Measurements from ENCODE around the gene TTC16. TPM values are rescaled to one million over a fixed set of nuclear protein-coding genes. Genes with fewer than 3 reads are reported as not detected.

The TTC16 gene
- total RNA-seq, 1 donor from 2014 or later = not detected

DNA sequence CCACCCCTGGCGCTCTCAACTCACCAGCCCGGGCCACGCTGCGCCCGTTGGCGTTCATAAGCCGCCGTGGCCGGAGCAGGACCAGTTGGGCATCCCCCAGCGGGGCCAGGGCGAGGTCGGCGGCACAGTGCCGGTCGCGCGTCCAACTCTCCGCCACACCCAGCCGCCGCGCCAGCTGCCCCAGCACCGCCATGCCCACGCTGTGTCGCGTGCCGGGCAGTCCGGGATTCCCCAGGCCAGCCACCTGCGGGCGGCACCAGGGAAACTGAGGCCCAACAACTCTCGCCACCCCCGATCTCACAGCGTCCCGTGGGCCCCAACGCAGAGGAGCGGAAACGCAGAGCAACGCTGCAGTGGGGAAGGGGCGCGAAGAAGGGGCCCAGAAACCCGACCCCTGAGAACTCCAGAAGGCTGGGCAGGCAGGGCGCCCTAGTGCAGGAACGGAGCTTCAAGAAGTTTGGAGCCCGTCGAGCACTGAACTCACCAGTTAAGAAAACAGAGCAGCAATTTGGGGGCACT is 869 bp upstream of the TTC16 start:
- TF ChIP-seq CTCF (IDR thresholded peaks at IDR 0.05) = no peak
- peak overlapping the region; percentile 100 for H3K4me3 Mint-ChIP-seq
- H3K9me3 Mint-ChIP-seq = no peaks in the 10 kb centered on the region
- ATAC-seq (ENCODE audit: low read depth) = no peak
- H3K27me3 Mint-ChIP-seq = no peaks in the 10 kb centered on the region
- DNase-seq = peak; percentile 29
- ChIA-PET POLR2A (interaction anchor here (0.6 to 1.4 kb wide), 8 partner anchors 8 to 1000 kb away, joined by 3 to 13 read pairs (median 4); partner anchors contain the start of genes CFAP157, LRSAM1, RPL12 and TOR2A), CTCF (interaction anchor here (1.1 to 2.0 kb wide), 3 partner anchors 20 to 155 kb away, joined by 3 to 9 read pairs (median 5); partner anchors contain the start of gene TOR2A)
- intact Hi-C loops (cut with micrococcal nuclease) = loop anchor here (1.0 to 2.0 kb wide), 7 partner anchors 16 to 264 kb away; partner anchors contain the start of genes LRSAM1, RPL12, ST6GALNAC4 and STXBP1
- H3K4me1 Mint-ChIP-seq = peaks cover 19% of the 10 kb centered on the region
- peak overlapping the region; percentile 92 for H3K27ac Mint-ChIP-seq
- H3K36me3 Mint-ChIP-seq (ENCODE audit: low read depth) = peaks cover 3% of the 10 kb centered on the region

DNA sequence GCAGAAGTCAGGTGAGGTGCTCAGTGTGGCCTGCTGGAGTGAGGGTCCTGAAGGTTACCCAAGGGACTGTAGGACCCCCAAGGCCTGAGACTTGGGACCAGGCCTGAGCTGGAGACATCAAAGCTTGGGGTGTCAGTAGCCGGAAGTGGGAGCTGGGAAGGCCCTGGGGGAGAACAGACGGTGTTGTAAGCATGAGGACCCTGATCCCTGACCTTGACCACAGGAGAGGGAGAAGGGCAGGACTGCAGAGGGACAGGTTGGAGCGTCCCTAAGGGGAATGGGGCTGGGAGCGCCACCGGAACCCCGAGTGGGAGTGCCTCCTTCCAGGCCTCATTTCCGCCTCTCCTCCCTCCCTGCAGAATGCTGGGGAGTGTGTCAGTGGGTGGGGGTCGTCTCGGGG is 533 bp downstream of the TTC16 start:
- peak overlapping the region; percentile 100 for H3K4me3 Mint-ChIP-seq
- H3K4me1 Mint-ChIP-seq = peaks cover 15% of the 10 kb centered on the region
- DNase-seq (no peak), ATAC-seq (ENCODE audit: low read depth) (no peak)
- intact Hi-C loops (cut with micrococcal nuclease) = no loop called here
- peaks cover 3% of the 10 kb centered on the region for H3K36me3 Mint-ChIP-seq (ENCODE audit: low read depth)
- no peaks in the 10 kb centered on the region for H3K27me3 Mint-ChIP-seq
- POLR2A ChIA-PET = interaction anchor here (0.6 to 1.3 kb wide), 5 partner anchors 19 to 201 kb away, joined by 3 to 13 read pairs (median 5); partner anchors contain the start of genes SH2D3C, ST6GALNAC4 and TOR2A
- peak overlapping the region; percentile 92 for H3K27ac Mint-ChIP-seq
- CTCF ChIA-PET = interaction anchor here (0.5 to 2.0 kb wide), 3 partner anchors 18 to 153 kb away, joined by 3 to 9 read pairs (median 5); partner anchors contain the start of gene TOR2A
- no peaks in the 10 kb centered on the region for H3K9me3 Mint-ChIP-seq
- no peak for TF ChIP-seq CTCF (IDR thresholded peaks at IDR 0.05)

DNA sequence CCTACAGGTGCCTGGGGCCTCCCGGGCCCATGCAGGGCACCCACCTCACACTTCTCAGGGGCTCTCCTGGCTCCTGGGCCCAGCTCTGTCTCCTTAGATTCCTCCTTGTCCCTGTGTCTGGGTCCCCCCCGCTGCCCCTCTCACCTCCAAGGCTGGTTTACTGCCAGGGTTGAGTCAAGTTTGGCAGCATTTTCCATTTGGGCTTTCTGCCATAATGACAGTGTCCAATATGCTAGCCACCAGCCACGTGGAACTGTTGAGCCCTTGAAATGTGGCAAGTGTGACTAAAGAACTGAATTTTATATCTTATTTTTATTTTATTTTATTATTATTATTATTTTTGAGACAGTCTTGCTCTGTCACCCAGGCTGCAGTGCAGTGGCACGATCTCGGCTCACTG is 1.9 kb downstream of the TTC16 start:
- ATAC-seq (ENCODE audit: low read depth) (no peak), DNase-seq (no peak)
- TF ChIP-seq CTCF (IDR thresholded peaks at IDR 0.05) = no peak
- ChIA-PET CTCF (interaction anchor here (0.7 kb wide), 1 partner anchor 438 kb away, joined by 3 read pairs; no protein-coding TSS in a partner anchor), POLR2A (no interaction called here)
- peaks cover 15% of the 10 kb centered on the region for H3K4me1 Mint-ChIP-seq
- peaks cover 3% of the 10 kb centered on the region for H3K36me3 Mint-ChIP-seq (ENCODE audit: low read depth)
- H3K27ac Mint-ChIP-seq = no peak overlapping the region
- no peaks in the 10 kb centered on the region for H3K27me3 Mint-ChIP-seq
- no peaks in the 10 kb centered on the region for H3K9me3 Mint-ChIP-seq
- intact Hi-C loops (cut with micrococcal nuclease) = no loop called here
- H3K4me3 Mint-ChIP-seq = no peak overlapping the region

DNA sequence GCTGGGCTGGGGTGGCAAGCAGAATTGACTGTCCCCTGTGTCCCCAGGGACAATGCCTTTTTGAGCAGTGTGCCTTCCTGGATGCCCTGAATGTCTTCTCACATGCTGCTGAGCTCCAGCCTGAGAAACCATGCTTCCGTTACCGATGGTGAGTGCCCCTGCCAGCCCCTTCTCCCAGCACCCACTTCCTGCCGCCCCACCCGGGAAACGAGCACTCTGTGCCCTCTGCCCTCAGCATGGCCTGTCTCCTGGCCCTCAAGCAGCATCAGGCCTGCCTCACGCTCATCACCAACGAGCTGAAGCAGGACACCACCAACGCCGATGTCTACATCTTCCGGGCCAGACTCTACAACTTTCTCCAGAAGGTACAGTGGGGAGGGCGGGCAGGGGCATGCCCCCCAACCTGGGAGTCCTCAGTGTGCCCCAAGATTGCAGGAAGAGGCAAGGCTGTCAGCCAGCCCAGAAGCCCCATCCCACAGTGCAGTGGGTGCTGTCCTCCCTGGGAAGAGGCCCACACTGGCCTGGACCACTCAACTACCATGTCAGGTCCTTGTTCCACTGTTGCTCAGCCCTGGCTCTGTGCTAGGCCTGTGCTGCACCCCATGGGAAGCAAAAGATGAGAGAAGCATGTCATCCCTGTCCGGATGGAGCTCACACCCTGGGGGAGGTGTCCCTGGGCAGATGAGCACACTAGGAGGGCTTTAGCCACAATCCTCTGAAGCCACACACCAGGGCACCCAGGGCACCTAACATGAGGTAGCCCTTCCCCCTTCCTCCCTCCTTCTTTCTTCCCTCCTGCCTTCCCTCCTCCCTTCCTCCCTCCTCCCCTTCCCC is 4.4 kb downstream of the TTC16 start:
- H3K27me3 Mint-ChIP-seq = peaks cover 5% of the 10 kb centered on the region
- ChIA-PET CTCF (no interaction called here), POLR2A (no interaction called here)
- ATAC-seq (ENCODE audit: low read depth) (no peak), DNase-seq (no peak)
- H3K36me3 Mint-ChIP-seq (ENCODE audit: low read depth) = peaks cover 3% of the 10 kb centered on the region
- intact Hi-C loops (cut with micrococcal nuclease) = no loop called here
- no peaks in the 10 kb centered on the region for H3K9me3 Mint-ChIP-seq
- H3K27ac Mint-ChIP-seq = no peak overlapping the region
- H3K4me3 Mint-ChIP-seq = no peak overlapping the region
- TF ChIP-seq CTCF (IDR thresholded peaks at IDR 0.05) = no peak
- peaks cover 11% of the 10 kb centered on the region for H3K4me1 Mint-ChIP-seq

DNA sequence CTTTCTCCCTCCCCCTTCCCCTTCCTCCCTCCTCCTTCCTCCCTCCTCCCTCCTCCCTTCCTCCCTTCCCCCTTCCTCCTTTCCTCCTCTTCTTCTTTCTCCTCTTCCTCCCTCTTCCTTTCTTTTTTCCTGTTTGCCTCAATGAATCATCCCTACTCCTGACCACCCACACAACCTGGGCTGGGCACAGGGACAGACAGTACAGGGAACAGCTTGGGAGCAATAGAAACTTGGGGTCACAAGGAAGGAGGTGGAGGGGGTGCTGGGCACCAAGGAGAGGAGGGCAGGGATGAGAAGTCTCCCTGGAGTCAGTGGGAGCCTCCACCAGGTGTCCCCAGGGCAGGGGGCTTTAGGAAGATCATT is 5.0 kb downstream of the TTC16 start:
- TF ChIP-seq CTCF (IDR thresholded peaks at IDR 0.05) = no peak
- Mint-ChIP-seq H3K27me3 (peaks cover 5% of the 10 kb centered on the region), H3K9me3 (no peaks in the 10 kb centered on the region), H3K4me3 (no peak overlapping the region), H3K36me3 (ENCODE audit: low read depth) (no peaks in the 10 kb centered on the region), H3K27ac (no peak overlapping the region), H3K4me1 (peaks cover 8% of the 10 kb centered on the region)
- POLR2A ChIA-PET = no interaction called here
- intact Hi-C loops (cut with micrococcal nuclease) = no loop called here
- CTCF ChIA-PET = no interaction called here
- ATAC-seq (ENCODE audit: low read depth) (no peak), DNase-seq (no peak)
